UCSD-AML1 (cell line): ENCODE measurements around the gene PREB.

ENCODE experiments used
- DNase-seq: peaks from one replicate; lab custom pipeline; 2025; ENCODE audit not compliant: unreplicated experiment; lab: John Stamatoyannopoulos, UW

The PREB gene

DNA sequence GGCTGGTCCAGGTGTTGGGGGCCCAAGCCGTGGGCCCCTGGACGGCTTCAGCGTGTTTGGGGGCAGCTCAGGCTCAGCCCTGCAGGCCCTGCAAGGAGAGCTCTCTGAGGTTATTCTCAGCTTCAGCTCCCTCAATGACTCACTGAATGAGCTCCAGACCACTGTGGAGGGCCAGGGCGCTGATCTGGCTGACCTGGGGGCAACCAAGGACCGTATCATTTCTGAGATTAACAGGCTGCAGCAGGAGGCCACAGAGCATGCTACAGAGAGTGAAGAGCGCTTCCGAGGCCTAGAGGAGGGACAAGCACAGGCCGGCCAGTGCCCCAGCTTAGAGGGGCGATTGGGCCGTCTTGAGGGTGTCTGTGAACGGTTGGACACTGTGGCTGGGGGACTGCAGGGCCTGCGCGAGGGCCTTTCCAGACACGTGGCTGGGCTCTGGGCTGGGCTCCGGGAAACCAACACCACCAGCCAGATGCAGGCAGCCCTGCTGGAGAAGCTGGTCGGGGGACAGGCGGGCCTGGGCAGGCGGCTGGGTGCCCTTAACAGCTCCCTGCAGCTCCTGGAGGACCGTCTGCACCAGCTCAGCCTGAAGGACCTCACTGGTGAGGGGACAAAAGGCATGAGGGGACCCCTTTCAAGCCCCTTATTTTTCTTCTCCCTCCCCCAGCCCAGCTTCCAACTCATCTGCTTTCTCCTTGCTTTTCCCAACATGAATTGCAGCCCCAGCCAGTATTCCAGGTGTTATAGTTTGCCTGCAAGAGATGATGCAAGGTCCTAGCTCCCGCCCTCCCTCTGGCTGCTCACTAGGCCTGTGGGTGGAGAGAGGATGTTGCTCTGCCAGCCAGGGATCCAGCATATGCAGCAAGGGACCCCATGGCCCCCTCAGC is 50.8 kb downstream of the PREB start:
- DNase-seq, result peak; percentile 31

DNA sequence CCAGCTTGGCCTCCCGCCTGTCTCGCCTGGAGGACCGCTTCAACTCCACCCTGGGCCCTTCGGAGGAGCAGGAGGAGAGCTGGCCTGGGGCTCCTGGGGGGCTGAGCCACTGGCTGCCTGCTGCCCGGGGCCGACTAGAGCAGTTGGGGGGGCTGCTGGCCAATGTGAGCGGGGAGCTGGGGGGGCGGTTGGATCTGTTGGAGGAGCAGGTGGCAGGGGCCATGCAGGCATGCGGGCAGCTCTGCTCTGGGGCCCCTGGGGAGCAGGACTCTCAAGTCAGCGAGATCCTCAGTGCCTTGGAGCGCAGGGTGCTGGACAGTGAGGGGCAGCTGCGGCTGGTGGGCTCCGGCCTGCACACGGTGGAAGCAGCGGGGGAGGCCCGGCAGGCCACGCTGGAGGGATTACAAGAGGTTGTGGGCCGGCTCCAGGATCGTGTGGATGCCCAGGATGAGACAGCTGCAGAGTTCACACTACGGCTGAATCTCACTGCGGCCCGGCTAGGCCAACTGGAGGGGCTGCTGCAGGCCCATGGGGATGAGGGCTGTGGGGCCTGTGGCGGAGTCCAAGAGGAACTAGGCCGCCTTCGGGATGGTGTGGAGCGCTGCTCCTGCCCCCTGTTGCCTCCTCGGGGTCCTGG is 51.5 kb downstream of the PREB start:
- DNase-seq, result no peak

DNA sequence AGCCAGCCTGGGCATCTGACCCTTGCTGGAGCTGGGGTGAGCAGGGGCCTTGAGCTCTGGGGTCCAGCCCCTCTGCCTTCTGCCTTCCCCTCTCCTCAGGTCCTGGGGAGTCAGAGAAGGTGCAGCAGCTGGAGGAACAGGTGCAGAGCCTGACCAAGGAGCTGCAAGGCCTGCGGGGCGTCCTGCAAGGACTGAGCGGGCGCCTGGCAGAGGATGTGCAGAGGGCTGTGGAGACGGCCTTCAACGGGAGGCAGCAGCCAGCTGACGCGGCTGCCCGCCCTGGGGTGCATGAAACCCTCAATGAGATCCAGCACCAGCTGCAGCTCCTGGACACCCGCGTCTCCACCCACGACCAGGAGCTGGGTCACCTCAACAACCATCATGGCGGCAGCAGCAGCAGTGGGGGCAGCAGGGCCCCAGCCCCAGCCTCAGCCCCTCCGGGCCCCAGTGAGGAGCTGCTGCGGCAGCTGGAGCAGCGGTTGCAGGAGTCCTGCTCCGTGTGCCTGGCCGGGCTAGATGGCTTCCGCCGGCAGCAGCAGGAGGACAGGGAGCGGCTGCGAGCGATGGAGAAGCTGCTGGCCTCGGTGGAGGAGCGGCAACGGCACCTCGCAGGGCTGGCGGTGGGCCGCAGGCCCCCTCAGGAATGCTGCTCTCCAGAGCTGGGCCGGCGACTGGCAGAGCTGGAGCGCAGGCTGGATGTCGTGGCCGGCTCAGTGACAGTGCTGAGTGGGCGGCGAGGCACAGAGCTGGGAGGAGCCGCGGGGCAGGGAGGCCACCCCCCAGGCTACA is 52.3 kb downstream of the PREB start:
- DNase-seq, result no peak
